HG02678 (cell line): ENCODE results near the gene SRCIN1.

ENCODE experiments used
- ATAC-seq: cut with Tn5 transposase; IDR thresholded peaks from one replicate; pipeline ENCODE4 v1.9.1; 2021; ENCODE audit warnings: mild to moderate bottlenecking, moderate library complexity; ENCODE audit not compliant: unreplicated experiment

SRCIN1 gene

DNA sequence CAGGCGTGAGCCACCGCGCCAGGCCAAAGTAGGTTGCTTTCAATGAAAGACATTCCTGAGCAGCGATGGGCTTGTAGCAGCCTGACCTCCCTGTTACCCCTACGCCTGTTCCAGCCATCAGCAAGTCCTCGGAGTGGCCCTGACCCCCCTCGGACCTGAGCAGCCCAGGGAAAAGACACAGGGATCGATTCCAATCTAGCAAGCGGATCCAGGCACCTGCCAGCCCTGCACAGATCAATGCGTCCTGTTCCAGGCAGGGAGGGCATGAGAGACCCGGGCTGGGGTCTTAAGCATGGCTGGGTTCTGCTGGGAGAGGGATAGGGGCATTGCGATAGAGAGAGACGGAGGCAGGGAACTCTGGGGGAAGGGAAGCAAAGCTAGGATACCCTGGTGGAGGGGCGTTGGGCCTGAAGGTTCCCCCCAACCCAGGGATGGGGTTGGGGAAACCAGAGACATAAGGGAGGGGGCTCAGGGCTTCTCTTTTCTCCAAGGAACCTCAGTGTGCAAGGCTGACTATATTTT is 21.9 kb downstream of the SRCIN1 start:
- ATAC-seq = no peak

DNA sequence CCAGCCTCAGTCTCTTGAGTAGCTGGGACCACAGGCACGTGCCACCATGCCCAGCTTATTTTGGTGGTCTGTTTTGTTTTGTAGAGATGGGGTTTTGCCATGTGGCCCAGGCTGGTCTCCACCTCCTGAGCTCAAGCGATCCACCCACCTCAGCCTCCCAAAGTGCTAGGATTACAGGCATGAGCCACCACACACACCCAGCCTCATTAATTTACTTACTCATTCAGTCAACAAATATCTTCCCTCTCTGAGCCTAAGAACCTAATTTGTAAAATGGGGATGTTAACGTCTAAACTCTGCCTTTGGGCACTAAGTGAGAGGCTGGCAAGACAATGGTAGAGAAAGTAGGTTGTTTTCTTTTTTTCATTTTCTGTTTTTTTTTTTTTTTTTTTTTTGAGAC is 22.6 kb downstream of the SRCIN1 start:
- no peak for ATAC-seq

DNA sequence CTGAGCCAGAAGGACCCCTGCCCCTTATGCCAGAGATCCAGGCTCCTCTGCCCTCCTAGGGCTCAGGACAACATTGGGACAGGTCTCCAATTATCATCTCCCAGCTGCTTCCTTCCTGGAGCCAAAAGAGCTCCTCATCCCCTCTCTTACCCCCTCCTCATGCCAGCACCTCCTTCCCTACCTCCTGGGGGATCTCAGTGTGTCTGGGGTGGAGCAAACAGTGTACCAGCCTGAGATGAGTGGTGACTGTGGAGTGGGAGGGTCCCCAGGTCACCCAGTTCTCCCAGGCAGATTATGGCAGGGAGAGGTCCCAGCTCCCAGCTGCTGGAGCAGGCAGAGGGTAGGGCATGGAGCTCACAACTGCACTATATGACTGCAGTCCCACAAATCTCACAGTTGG is 23.7 kb downstream of the SRCIN1 start:
- no peak for ATAC-seq

DNA sequence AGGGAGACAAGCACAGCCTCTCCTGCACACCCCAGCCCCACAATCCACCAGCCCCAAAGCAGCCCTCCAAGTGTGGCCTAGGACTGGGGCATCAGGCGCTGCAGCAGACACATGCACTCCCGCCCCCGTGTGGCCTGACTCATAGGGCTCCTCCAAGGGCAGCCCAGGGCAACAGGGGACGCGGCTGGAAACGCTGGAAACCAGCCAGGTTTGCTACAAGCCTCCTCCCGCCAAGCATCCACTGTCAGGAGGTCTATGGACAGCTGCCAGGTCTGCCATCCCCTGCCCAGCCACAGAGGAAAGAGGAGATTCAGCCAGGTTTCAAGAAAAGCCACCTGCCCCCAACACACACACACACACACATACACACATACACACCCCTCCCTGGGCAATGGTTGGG is 25.8 kb downstream of the SRCIN1 start:
- ATAC-seq = no peak

DNA sequence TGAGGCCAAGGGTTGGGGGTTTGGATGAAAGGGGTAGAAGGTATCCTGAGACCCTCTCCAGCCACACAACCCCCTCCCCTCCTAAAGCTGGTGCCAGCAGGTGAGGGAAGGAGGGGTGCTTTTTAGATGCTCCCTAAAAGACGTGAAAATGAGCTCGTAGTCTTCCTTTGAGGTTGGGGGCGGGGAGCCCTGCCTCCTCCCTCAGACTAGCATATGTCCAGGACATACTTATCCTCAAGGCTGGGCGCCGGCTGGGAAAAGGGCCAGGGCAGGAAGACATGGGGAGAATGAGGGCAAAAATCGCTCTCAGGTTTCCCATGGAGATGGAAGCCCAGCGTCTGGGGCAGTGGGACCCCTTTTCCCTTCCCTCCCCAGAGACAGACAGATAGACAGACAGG is 26.7 kb downstream of the SRCIN1 start:
- no peak for ATAC-seq

DNA sequence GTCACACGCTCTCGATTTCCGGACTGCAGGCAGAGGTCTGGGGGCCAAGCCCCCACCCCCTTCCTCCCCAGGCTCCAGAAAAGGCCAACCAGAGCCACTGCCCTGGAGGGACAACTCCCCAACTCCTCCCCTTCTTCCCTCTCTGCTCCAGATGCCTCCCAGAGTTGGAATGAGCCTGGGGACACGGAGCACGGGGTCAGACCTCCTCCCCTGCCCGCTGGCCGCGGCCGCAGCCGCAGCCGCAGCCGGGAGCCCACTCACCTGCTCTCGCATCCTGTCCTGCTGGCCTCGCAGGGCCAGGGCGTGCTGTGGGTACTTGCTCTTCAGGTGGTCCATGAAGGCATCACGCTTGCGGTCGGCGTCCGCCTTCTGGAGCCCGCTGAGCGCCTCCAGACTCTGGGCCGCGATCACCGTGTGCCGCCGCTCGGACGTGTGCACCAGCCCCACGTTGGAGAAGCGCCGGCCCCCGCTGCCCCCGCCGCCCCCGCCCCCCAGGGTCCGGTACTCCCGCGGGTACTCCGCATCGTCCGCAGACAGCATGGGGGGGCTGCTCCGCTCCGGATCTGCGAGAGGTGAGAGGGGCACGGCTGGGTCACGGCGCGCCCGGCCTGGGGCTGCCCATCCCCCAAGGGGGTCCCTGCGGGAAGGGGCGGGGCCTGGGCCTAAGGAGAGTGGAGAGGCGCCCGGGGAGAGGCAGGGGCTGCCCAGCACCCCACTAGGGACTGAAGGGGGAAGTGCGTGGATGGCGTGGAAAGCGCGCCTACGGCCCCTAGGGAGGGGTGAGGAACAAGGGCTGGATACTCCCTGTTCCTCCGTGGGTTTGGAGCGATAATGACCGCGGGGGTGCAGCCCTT is 27.3 kb downstream of the SRCIN1 start:
- ATAC-seq = no peak

DNA sequence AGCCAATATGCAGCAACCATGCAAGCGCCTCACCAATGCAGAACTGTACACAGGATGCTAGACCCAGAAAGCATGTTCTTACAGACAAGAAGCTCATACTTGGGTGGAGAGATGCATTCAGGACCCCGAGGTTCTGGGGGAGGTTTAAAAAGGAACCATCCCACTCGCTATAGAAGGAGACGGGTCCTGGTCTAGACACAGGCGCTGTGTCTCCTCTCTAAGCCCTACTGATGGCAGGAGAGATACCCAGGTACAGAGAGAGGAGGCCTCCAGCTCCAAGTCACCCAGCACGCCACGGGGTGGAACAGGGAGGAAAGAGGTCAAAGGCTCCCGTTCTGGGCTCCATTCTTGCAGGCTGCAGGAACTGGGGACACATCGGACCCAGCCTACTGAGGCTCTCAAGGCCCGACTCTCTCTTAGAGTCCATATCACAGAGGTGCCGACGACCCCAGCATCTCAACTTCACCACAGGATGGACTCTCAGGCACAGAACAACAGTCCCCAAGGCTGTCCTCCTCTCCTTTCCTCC is 28.0 kb downstream of the SRCIN1 start:
- ATAC-seq = no peak

DNA sequence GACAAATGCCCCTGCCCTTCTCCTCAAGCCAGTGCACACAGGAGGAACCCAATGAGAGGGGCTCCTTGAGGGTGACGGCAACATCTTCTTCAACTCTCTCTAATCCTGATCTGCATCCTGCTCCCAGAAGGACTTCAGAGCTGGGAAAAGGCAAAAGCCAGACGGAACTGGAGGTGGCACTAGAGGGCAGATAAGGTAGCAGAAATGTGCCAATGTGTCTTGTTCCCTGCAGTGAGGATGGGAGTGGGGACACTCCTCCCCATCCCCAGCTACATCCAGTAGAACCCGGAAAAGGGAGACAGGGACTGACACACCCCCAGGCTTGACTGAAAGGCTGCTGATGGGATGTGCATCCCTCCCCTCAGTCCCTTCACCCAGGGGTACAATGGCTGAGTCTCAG is 28.5 kb downstream of the SRCIN1 start:
- ATAC-seq = no peak

DNA sequence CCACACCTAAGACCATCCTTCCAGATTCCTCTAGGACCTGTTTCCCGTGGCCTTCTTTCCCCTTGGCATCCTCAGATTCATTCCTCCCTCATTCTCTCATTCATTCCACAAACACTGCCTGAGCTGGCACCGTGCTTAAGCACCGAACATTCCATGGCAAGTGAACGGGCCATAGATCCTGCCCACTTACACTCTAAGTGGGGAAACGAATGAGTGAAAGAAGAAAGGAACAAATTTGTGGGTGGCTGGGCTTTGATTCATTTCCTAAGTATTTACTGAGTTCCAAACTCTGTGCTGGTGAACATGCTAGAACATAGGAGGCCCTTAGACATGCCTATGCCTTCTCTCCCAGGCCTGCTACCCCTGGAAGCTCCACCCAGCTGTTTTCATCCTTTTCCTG is 30.0 kb downstream of the SRCIN1 start:
- no peak for ATAC-seq

DNA sequence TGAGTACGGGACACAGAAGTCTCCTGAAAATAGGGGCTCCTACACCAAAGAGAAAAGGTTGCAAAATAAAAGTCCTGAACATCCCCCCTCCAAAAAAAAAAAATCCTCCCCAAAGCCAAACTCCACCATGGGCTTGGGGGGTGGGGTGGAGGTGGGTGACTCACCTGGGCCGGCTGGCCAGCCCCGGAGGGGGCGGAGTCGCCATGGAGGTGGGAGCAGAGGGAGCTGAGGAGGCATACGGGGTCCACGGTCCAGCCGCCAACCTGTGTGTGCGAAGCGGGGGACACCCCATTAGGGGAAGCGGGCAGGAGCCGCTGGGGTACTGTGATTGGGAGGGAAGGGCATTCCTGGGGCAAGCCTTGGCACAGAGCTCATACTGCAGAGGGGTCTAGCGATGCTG is 31.0 kb downstream of the SRCIN1 start:
- ATAC-seq = no peak

DNA sequence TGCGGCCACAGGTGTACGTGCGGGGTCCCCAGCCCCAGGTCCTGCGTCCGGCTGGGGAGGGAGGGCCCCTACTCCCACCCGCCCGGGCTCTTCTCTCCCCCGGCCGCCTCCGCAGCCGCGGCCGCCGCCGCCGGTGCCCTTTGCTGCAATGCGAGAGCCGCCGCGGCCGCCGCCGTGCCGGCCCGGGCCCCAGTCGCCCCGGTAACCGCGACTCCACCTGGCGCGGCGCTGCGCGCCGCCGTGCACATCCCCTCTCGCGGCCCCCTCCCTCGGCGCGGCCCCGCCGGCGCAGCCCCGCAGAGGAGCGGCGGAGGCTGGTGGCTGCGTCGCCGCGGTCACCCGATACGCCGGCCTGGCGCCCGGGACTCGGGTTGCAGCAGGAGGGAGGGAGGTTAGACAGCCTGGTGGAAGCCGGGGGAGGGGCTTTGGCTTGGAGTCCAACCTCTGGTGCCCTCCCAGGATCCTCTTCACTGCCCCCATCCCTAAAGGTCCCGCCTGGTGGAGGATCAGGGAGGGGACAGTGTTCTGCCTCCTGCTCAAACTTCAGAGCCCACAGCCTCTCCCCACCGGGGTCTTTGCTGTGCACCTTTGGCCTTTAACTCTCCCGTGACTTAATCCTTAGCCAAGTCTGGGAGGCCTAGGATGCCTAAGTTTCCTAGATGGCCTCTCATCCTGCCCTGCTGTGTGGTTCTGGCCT is 32.9 kb downstream of the SRCIN1 start:
- ATAC-seq = no peak

DNA sequence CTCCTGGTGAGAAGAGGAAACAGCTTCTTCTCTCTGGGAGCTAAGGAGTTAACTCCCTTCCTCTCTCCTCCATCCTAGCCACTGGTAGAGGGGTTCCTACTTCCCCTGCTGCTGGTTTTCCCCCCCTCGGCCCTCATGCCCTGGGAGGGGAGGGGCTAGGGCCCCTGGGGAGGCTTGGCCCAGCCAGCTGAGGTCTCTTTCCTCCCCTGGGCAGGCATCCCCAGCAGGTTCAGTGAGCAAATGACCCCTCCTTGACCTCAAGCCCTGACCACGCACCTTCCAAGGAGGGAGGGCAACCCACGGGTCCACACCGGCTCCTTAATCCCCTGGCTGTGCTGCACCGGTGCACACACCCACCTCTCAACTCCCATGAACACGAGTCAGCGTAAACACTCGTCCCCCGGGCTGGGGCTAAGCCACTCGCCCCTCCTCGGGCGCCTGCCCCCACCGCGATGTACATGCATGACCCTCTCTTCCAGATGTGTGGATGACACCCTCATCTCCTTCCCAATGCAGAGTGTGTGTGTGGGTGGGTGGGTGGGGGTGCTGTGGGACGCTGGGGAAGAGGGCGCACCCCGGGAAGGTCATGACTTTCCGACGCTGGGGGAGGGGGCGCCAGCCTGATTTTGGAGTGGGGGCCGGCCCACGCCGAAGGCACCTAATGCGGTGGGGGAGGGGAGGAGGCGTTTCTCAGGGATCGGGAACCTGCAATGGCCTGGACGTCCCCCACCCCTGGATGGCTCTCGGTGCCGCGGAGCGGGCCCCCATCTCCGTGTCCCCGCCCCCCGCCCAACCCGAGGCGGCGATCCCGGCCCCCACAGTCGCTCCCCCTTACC is 33.7 kb downstream of the SRCIN1 start:
- no peak for ATAC-seq

DNA sequence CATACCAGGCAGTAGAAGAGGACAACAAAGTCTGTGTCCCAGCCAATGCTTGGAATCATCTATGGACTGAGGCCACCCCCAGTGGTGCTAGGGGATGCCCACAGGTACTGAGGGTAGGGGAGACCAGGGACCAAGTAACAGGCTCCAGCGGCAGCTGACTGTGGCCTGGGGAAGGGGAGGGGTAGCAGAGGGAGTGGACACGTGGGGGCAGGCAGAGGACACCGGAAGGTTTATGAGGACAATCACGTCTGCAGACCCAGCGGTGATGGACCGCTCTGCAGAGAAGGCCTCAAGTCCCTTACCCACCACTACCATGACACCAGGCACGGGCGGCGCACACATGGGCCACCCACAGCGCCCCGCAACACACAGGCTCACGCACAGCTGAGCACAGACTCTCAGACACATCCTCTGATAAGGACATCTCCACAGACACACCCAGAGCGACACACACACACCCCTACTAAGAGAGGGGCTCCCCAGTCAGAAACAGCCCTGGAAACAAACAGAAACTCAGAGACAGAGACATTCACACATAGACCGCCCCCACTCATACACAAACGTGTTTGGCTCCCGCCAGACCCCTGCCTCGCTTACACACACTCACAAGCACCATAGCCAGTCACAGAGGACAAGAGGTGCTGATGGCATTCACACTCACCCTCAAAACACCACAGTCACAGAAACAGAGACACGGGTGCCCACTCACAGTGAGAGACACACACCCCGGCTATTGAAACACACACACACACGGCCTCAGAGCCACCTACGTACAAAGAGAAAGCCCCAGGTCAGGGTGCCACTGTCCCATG is 35.8 kb downstream of the SRCIN1 start:
- ATAC-seq = no peak

DNA sequence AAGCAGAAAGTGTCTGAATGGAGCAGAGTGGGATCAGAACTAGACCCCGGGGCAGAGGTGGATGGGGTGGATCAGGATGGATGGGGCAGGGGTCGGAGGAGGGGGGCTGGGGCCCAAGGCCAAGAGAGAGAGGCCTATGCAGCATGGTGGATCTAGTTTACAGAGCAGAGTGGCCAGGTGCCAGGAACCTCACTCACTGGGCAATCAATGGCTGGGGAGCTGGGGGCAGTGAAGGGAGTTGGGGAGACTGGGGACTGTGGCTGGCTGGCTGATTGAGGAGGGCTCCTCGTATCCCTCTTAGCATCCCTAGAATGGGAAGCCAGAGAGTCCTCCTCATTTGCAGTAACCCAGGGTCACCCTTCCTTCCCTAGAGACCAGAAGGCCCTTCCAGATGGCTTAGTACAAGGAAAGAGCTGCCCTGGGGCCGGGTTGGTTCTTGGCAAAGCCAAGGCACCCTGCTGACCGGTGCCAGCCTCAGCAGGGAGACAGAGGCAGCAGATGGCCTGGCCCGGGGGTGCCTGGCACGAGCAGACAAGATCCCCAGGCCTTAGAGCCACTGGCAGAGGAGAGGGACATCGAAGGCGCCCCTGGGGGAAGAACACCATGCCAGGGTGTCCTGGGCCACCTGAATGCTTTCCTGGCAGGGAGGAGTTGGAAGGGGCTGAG is 36.8 kb downstream of the SRCIN1 start:
- ATAC-seq = no peak

DNA sequence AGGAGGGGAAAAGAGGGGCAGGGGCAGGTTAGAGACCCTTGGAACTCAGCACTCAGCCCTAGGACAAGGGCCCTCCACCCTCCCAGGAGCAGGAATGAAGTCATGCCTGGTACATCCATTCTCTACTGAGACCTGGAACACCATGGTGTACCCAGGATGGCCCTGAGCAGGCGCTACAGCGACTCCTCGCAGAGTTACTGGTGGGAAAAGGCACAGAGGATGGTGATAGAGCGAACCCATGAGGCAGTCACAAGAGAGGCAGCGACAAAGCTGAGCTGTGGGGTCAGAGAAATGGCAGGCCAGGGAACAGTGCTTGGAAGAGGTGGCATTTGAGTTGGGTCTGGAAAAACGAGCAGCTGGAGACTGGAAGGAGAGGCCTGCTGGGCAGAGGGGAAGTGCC is 37.5 kb downstream of the SRCIN1 start:
- ATAC-seq = no peak

DNA sequence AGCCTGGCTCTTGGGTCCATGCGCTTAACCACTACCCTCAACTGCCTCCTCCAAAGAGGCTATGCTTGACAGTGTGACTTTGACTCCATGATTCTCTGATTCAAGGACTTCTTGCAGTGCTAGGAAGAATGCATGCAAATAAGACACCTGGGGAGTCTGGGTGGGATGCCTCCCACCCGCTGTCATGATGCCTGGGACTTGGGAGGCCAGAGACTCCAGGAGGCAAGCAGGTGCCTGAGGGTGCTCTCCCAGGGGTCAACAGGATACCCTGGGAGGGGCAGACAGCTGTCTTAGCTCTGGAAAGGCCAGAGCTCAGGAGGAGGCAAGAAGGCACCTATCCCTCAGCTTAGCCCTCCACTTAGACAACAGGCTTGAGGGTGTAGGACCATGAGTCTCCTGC is 38.4 kb downstream of the SRCIN1 start:
- no peak for ATAC-seq

DNA sequence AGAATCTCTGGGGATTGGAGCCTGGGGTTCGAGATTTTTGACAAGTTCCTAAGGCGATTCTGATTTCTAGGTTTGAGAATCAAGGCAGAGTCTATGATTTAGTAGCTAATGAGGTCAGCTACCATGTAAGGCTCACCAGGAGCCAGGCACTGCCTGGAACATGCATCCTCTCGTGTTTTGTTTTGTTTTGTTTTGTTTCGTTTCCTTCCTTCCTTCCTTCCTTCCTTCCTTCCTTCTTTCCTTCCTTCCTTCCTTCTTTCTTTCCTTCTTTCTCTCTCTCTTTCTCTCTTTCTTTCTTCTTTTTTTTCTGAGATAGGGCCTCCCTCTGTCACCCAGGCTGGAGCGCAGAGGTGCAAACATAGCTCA is 39.1 kb downstream of the SRCIN1 start:
- no peak for ATAC-seq

DNA sequence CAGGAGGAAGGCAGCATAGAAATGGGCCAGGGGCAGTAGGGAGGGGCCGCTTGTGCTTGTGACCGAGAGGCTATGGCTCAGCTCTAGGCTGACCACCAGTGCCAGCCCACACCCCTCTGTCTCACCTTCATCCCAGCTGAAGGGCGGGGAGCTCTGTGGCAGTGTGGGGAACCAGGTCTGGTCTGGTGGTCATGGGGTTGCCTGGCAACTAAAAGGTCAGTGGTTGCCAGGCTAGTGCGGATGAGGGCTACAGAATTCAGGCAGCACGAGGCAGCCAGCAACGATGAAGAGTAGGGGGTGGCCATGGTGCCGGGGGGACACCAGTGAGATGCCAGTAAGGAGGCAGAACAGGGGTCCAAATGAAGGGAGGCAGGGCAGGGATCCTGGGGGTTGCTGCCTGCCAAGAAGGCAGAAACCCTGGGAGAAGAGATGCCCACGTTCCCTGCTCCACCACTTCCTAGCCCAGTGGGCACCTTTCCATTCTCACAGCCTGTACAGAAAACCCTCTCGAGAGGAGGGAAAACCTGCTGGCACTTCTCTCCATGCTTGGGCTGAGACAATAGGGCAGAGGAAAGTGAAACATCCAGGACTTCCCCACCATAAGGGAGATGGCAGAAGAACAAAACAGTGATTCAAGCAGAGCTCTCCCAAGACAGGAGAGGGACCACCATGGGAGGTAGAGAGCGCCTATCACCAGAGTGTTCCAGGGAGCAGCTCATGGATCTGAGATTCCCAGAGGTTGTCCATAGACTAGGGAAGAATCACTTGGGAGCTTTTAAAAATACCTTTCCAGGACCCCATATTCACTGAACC is 39.7 kb downstream of the SRCIN1 start:
- ATAC-seq = no peak

DNA sequence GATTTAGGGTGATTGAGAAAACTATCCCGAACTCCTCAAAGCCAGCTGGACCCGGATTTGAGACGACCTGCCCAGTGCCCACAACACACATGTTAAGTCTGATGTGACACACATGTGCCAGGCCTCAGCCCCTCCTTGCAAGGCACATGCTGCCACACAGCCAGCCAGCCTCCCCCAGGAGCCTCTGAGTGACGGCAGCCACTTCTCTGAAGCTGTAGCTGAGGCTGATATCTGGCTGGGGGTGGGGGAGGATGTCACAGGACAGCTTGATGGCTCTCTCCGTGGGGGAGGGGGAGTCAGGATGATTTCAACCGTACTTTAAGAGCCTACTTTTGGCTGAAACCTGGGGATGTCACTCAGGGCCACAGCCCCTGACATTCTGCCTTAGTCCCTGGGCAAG is 40.9 kb downstream of the SRCIN1 start:
- ATAC-seq = no peak
